GM18867 (cell line): ENCODE data around the gene NEURL1.
A peak's percentile ranks its signal among the peaks of the same experiment; 100 is the strongest.

ENCODE experiments used
- ATAC-seq: cut with Tn5 transposase; IDR thresholded peaks from one replicate; pipeline ENCODE4 v1.9.1; 2021; ENCODE audit warnings: mild to moderate bottlenecking, moderate library complexity; ENCODE audit not compliant: unreplicated experiment

NEURL1 gene, protein sequence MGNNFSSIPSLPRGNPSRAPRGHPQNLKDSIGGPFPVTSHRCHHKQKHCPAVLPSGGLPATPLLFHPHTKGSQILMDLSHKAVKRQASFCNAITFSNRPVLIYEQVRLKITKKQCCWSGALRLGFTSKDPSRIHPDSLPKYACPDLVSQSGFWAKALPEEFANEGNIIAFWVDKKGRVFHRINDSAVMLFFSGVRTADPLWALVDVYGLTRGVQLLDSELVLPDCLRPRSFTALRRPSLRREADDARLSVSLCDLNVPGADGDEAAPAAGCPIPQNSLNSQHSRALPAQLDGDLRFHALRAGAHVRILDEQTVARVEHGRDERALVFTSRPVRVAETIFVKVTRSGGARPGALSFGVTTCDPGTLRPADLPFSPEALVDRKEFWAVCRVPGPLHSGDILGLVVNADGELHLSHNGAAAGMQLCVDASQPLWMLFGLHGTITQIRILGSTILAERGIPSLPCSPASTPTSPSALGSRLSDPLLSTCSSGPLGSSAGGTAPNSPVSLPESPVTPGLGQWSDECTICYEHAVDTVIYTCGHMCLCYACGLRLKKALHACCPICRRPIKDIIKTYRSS

DNA sequence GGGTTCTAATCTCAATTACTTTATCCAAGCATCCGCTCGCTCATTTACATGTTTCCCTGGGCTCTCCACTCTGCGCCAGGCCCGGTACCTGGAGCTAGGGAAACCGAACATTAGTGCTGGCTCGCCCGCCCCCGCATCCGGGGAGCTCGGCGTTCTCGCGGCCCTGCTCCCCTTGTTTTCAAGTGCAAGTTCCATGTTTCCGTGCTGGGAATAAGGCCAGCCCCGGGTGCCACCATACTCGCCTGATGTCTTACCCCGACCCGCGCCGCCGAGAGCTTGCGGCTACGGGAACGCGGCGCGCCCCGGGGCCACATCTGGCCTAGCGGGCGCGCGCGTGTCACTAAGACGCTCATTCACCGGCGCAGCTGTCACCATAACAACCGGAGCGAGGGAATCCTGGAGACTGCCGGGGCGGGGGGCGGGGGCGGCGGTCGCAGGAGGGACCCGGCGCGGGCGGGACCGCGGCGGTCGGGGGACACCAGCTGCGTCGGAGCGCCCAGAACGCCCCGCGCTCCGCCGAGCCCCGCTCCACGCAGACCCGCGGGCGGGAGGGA is at the start of gene NEURL1:
TSS of gene NEURL1 (plus strand) at position 344 of the 554 bp plus-strand sequence. CDS start 683 bp downstream, outside the sequence.
- no peak for ATAC-seq

DNA sequence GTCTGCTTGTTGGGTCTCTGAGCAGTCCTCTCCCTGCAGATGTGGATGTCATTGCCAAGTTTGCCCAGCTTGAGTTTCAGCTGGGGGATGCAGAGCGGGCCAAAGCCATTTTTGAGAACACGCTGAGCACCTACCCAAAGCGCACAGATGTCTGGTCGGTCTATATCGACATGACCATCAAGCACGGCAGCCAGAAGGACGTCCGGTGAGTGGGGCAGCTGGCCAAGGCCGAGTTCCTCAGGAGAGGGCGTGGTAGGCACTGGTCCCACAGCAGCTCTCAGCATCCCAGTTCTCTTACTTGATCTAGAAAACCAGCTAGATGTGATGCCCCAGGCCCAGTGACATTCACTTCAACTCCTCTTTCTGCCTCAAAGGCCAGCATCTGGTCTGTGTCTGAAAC is 49.0 kb upstream of the NEURL1 start:
- no peak for ATAC-seq

DNA sequence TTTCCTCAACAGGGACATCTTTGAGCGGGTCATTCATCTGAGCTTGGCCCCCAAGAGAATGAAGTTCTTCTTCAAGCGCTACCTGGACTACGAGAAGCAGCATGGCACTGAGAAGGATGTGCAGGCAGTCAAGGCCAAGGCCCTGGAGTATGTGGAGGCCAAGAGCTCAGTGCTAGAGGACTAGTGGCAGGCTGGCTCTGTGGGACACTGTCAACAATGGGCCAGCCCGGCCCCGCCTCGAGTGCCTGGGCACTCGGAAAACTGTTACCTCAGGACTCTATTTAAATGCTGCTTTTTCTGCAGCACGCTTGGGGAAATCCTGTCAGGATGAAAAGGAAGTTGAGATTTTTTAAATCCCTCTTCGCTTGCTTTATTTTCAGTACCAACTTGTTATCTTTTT is 48.1 kb upstream of the NEURL1 start:
- ATAC-seq = no peak

DNA sequence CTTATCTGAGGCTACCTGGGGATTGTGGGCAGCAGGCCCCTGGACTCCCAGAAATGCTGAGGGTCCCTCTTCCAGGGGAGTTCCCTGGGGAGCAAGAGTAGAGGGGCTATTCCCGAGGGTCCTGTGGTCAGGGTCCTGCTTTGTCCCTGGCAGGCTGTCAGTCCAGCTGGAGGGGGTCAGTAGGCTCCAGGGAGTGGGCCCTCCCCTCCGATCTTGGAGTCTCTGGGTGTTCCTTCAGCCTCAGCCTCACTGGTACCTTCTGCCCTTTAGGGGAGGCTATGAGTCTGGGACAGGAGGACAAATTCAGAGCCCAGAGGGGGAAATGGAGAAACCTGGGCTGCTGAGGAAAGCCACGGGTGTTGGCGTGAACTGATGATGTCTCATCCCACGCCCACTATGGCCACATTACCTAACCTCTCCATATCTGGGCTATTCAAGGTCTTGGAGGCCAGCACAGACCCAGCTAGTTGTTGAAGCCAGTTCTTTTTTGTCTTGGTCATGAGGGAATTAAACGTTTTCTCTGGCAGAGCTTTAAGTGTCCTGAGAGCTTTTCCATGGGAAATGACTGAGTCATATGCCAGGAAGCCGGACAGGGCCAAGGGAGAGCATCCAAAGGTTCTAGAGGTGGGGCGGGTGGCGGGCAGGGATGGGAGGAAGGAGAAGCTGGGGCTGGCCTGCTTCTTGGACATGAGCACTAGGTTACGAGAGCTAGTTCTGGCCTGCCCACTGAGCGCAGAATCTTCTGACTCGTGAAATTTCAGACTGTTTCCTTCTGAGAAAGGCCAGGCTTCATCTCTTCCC is 47.5 kb upstream of the NEURL1 start:
- no peak for ATAC-seq

DNA sequence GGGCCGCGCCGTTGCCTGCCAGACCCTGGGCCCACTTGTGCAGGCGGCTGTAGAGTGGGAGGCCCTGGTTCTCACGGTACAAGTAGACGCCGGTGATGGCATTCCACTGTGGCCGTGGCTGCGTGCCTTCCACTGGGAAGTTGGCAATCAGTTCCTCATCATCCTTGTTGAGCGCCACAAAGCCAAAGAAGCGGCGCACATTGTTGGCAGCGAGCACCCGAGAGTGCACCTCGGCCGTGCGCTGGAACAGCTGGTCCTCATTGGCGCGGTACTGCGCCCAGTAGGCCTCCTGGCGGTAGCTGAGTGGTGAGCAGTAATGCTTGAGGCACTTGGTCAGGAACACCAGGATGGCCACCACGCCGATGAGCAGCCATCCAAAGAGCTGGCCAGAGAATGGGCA is 46.3 kb upstream of the NEURL1 start:
- no peak for ATAC-seq

DNA sequence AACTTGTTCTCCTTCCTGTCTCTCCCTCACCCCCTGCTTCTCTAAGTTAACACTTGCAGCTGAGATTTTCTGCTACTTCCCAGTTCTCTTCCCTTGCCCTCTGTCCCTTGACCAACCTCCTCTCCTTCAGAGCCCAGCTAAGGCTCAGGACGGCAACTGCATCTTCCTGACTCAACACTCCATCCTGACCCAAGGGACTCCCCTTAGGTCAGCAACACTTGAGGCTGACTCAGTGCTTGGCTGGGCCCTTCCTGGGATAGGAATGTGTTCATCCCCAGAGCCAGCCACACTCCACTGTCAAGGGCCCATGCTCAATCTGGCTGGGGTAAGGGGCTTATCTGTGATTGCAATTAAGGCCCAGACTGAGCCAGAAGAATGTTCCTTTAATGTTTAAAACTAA is 44.8 kb upstream of the NEURL1 start:
- no peak for ATAC-seq

DNA sequence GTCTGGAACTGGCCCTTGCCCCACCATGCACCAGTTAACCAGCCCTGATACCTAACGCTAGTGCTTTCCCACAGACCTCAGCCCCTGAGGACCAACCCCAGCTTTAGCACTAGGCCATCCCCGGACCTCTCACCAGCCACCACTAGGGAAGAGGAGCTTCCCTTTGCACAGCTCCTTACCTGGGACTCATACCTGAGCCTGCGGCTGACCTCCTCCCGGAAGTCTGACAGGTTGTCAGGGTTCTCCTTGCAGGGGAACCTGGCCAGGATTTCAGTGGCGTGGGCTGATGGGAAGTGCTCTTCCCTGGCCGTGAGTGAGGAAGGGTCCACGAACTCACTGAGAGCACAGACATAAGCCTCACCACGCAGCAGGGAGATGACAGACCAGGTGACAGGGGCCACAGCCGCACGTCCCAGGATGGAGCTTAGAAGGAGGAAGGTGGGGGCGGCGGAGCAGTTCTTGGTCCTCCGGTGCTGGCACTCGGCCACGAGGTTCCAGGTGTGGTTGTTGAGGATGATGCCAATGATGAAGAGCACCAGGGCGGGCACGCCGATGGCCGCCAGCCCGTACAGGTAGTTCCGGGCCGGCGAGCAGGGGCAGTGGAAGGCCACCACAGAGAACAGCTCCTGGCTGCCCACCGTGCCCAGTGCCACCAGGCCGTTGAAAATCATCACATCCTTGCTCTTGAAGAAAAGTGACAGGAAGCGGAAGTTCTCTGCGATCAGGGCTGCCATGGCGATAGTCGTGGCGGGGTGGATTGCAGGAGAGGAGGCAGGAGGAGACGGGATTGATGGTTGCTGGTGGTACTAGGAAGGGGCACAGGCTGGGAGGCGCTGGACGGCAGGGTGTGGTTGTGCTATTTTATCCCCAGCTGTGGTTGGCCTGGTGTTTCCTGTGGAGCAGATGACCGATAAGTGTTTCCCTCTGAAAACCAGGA is 44.0 kb upstream of the NEURL1 start:
- ATAC-seq = no peak

DNA sequence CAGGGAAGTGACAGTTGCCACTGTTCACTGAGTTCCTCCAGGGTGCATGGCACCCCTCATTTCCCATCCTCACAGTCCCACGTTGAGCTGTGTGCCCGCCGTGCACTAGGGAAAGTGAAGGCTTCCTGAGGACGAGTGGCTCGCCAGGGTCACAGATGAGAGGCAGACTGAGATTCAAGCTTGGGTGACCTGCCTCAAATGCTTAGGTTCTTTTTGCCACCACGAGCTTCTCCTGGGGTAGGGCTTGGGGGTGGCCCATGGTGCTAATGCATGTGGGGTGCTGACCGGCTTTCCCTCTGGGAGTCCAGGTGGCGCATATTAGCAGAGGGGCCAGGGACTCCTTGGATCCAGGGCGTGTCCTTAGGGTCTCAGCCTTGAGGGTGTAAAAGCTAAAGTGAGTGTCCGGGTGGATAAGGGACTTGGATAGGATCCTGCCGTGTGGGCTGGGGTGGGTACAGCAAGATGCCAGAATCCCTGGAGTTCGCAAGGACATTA is 43.3 kb upstream of the NEURL1 start:
- ATAC-seq = no peak

DNA sequence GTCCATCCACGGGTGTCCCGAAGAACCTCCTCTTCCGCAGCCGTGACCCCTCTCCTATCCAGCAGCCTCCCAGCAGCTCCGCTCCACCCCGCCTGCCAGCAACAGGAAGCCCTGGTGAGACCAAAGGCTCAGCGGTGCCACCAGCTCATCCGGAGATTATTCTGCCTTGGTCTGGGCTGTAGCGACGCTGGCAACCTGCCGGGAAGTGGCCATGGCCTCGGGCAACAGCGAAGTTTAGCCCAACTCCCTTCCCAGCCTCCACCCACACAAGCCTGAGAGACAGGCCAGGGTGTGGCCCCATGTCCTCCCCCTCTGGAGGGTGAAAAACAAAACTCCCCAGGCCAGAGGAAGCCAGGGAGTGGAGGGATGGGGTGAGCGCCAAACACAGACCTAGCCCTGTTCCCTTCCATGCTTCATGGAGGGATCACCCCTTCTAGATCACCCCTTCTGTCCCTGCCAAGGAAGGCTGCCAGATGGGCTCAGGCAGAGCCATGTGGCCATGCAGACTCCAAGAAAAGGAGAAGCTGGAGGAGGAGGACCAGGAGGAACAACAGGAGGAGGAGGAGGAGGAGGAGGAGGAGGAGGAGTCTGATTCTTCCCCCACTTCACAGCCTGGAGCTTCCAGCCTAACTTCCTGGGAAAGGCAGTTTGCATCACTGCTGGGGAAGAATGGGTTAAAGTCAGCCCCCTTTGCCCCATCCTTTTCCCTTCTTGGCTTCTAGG is 42.3 kb upstream of the NEURL1 start:
- peak; percentile 40 for ATAC-seq

DNA sequence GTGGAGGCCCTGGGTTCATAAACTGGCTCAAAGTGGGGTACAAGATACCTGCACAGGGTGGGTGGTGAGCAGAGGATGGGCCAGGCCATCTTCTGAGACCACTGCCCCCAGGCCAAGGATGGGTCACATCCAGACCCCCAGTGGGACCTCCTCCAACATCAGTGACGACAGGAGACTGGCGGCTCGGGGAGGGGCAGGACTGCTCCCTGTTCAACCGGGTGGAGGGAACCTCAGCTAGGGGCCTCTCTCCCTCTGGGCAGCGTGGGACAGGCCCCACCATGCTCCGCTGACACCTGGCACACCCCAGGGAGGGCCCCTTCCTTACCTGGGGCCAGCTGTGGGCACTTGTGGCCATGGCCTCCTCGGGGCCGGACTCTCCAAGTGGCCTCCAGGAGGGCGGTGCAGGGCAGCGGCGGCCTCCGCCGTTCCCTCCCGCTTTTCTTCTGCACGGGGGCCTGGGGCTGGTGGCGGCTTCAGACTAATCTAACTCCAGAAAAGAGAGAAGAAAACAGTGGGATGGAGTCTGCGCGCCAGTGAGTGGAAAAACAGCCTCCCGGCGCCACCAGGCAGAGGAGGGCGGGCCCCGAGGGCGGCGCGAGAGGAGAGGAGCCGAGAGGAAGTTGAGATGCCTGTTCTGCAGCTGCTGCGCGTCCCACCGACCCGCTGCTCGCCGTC is 41.5 kb upstream of the NEURL1 start, which contains the start of gene CALHM2:
TSS of gene CALHM2 (minus strand) at position 540 of the 675 bp plus-strand sequence. CDS start 2,429 bp downstream, outside the sequence.
- peak; percentile 67 for ATAC-seq

DNA sequence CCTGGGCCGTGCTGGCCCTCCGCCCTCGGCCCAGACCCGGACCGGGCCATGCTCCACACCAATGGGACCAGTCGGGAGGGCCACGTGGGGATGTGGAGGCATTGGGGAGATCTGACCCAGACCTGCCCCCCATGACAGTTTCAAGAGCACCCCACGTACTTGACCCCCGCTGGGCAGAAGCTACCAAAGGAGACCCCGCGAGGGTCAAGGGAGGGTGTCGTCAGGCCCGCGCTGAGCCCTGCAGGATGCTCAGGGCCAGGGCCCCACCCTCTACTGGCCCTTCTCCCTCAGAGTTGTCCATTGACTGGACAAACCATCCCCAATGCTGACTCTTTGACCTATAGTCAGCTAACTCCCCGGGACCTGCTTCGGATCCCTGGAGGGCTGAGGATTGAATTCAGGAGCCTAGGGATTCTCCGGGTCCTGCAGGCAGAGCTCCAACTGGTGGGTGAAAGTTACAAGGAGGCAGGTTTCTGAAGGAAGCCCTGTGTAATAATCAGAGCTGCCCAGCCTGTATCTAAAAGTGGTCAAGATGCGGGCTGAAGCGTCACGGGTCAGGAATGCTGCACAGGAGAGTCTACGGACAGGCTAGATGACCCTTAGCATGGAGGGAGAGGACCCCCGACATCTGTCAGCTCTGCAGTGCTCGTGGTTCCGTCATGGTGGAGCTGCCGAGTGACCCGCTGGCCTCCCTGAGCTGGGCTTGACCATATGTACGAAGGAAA is 40.8 kb upstream of the NEURL1 start:
- no peak for ATAC-seq

DNA sequence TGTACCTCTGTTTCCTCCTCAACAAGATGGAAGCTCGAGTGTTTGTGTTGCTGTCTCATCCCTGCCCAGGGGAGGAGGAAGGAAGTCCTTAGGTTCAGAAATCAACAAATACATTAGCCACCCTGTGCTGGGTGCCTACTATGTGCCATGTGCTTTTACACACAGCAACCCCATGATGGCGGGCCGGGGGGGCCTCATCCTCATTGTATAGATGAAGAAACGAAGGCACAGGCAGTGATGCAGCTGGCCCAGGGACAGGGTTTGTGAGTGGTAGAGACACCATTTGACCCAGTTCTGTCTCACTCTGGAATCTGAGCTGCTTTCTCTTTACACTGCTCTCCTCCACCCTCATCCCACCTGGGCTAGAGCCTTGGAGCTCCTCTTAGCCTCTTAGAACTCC is 39.5 kb upstream of the NEURL1 start:
- no peak for ATAC-seq

DNA sequence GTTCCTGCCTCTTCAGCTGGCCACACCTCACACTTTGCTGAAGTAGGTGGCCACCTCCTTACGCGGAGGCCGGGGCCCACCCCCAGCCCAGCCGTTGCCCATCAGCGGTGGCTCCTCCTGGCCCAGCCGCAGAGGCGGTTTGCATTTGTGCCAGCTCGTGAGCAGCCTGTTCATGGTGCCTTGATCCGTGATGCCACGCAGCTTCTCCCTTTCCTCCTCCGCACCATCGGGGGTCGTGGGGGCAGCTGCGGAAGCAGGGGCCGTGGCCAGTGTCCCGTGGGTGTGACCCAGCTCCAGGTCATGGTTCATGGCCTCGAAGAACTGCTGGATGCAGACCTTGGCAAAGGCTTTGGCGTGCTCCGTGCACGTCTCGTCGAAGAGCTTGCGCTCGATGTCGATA is 38.3 kb upstream of the NEURL1 start:
- no peak for ATAC-seq

DNA sequence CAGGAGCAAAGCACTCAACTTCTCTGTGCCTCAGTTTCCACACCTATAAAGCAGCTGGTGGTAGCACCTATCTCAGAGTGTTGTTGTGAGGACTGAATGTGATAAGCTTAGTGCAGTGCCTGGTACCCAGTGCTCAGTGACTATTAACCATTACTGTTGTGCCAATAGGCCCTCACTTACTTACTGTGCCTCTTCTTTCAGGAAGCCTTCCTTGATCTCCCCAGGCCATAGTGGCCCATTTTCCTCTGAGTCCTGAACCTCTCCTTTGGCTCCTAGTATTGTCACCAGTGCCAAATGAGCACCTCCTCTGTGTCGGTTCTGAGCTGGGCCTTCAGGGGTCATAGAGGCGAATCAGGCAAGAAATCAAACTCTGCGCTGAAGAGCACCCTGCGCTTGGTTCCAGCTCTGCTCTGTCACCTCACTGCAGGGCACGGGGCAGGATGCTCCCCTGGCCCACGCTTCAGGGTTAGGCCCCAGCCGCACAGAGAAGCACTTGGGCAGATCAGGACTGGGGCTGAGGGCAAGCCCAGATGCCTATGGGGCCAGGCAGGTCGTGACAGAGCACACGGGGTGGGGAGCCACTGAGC is 37.3 kb upstream of the NEURL1 start:
- ATAC-seq = no peak

DNA sequence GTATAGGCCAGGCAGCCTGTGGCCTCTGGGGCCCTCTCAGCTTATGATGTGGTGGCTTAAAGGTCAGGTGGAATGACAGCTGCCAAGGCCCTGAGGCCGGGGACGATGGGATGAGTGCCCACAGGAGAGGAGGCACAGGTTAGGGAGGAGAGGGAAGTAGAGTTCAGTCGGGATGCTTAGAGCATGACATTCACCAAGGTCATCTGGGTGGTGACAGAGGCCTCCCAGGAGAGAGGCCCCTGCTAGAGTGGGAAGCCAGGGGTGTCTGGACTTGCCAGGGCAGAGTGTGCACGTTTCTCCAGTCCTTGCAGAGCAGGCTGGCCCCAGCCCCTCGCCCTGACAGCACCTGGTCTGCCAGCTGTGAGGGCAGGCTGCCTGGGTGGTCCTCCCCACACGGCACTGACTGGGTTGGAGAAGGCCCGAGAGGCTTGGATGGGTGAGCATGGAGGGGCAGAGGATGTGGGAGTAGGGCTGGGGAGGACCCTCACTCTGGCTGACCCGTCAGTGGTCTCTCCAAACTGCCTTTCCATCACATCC is 36.3 kb upstream of the NEURL1 start:
- no peak for ATAC-seq

DNA sequence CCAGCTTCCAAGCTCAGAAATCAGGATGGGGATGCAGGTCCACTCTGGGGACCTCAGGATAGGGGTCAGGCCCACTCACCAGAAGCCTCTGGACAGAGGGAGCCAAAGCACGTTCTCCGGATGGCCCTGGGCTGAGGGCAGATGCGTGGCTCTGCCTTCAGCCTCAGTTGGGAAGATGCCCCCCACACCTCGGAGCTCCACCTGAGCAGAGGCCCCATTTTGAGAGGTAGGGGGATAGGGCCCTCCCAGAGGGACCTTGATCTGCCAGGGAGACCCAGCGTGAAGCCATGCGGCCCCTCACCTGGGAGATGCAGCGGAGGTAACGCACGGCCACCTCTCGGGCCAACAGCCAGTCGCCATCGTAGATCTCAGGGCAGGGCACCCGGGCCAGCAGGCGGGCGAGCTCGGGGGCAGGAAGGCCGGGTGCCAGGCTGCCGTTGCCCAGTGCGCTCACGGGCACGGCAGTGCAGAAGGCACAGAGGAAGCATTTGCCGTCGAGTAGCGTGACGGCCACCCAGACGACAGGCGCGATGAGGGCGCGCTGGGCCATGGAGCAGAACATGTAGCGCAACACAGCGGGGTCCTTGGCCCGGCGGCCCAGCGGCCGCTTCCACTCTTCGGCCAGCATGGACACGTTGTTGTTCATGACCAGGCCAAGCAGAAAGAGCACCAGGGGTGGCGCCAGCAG is 35.5 kb upstream of the NEURL1 start:
- no peak for ATAC-seq

DNA sequence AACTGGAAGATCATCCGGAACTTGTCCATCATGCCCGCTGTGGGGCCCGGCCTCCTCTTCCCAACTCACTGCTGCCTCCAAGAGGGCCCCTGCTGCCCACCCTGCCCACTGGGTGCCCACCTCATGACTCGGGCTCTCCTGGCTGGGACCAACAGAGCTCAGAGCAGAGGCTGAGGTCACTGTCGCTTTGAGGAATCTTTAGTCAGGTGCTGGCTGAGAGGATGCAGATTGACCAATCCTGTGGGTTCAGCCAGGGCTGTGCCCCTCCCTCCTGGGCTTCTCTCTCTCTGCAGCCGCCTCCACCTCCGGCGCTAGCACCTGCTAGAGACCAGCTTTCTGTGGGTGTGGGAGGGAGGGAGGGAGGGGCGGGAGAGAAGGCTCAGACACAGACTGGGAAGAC is 34.8 kb upstream of the NEURL1 start, which contains the start of gene CALHM1:
TSS of gene CALHM1 (minus strand) at position 181 of the 400 bp plus-strand sequence. CDS start at position 32, 149 bp downstream.
- ATAC-seq = peak; percentile 74
